CD4-positive, alpha-beta T cell treated with Interleukin-21 for 1 hour (primary cell): ENCODE data around the gene PER1.
A peak's percentile ranks its signal among the peaks of the same experiment; 100 is the strongest.

ENCODE experiments used
- DNase-seq: peaks from one replicate; pipeline ENCODE4 v3.0.0-alpha.2; 2020

PER1 gene

DNA sequence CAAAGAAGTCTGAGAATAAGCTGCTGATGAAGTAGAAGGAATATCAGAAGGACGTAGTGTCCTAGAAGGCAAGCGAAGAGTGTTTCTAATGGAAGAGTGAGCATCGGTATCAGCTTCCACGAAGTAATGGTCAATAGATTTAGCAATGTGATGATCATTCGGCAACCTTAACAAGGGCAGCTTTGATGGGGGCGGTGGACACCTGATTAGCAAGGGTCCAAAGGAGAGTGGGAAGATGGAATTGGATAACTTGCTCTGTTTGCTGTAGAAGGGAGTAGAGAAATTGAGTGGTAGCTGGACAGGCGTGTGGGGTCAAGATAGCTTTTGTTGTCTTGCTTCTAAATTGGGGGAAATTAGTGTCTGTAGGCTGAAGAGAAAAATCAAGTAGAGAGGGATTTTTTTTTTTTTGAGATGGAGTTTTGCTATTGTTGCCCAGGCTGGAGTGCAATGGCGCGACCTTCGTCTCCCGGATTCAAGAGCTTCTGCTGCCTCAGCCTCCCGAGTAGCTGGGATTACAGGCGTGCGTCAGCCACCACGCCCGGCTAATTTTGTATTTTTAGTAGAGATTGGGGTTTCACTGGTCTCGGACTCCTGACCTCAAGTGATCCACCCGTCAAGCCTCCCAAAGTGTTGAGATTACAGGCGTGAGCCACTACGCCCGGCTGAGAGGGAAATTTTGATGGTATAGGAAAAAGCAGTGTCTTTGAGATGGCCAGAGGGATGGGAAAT, 14.4 kb downstream of the PER1 start:
- DNase-seq, result no peak

- no peak for DNase-seq
Observed at GRCh38 chr17:8133941-8134340, 18.3 kb downstream of the PER1 start.

GRCh38 chr17:8133399-8133798, 18.8 kb downstream of the PER1 start:
- DNase-seq, result no peak

- DNase-seq, result no peak
Observed at GRCh38 chr17:8131844-8132441, 20.3 kb downstream of the PER1 start.

DNA sequence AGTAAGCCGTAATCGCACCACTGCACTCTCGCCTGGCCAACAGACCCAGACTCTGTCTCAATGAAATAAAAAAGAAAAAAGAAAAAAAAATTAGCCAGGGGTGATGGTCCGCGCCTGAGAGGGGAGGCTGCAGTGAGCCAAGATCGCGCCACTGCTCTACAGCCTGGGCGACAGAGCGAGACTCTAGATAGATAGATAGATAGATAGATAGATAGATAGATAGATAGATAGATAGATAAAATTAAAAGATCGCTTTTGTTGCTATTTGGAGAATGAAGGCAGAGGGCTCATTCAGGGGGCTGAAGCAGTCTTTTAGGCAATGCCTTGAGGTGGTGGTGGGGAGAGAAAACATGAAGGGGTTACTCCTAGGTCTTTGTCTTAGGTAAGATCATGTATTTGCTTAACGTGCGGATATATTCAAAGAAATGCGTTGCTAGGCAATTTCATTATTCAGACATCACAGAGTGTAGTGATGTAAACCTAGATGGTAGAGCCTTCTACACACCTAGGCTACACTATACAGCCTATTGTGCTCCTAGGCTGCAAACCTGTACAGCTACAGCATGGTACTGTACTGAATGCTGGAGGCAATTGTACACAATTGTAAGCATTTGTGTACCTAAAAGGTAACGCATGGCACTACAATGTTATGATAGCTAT, 23.9 kb downstream of the PER1 start:
- DNase-seq, result no peak

GRCh38 chr17:8126491-8127066, 25.6 kb downstream of the PER1 start:
- DNase-seq, result peak; percentile 58

DNA sequence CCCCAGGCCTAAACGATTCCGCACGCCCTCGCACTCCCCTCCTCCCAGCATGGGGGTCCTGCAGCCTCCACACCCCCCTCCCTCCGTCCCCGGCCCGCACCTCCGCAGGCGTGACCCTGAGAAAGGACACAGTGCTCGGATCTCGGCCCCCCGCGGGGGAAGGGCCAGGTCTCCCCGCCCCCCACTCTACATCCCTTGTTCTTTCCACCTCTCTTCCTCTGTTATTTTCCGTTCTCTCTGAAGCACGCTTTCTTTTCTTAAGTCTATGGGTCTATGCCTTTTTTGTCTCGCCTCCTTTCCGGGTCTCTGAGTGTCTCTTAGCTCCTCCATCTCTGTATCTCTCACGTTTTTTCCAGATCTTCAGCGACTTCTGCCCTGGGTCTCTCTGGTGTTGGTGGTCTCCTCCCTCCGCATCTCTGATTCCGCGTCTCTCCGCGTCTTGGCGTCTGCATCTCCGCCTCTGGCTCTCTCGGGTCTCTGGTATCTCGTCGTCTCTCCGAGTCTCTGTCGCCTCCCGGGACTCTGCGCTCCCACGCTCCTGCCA, 26.2 kb downstream of the PER1 start:
- DNase-seq, result no peak

- peak; percentile 92 for DNase-seq
Observed at GRCh38 chr17:8125154-8125946, 26.9 kb downstream of the PER1 start.

GRCh38 chr17:8124350-8125153, 27.7 kb downstream of the PER1 start:
- DNase-seq, result no peak

GRCh38 chr17:8123695-8124349, 28.4 kb downstream of the PER1 start, which contains the start of gene HES7:
Gene HES7 (minus strand): TSS chr17:8124106. CDS start chr17:8124084, 22 bp downstream.
- no peak for DNase-seq

DNA sequence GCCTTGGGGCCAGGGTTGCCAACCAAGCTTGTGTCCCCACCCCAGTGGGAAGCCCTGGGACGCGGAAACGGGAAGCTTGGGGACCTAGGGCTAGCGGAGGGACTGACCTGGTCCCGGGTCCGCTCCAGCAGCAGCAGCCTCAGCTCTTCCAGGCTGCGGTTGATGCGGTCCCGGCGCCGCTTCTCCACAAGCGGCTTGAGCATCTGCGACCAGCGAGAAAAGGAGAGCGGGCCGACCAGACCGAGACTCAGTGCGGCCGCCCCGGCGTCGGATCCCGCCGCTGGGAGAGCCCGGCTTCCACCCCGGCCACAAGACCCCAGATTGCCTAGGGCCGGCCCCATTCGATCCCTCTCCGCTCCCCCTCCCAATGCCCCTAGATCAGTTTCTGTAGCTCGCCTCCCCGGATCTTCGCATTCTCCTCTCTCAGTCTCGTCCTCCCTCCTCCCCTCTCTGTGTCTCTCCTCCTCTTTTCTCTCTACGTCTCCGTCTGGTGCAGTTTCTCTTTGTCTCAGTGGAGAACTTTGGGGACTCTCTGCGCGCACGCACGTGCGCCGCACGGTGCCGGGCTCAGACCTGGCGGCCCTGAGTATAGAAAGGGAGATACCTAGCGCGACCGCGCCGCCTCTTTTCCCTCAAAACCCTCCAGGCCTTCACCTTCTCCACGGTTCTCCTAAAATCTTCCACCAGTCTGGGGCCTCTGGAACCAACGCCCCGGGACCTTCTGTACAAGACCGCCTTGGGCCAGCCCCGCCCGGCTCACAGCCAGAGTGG, 29.1 kb downstream of the PER1 start:
- peak; percentile 54 for DNase-seq

GRCh38 chr17:8122422-8122923, 29.7 kb downstream of the PER1 start:
- DNase-seq, result no peak

GRCh38 chr17:8121681-8122421, 30.4 kb downstream of the PER1 start:
- peak; percentile 46 for DNase-seq

DNA sequence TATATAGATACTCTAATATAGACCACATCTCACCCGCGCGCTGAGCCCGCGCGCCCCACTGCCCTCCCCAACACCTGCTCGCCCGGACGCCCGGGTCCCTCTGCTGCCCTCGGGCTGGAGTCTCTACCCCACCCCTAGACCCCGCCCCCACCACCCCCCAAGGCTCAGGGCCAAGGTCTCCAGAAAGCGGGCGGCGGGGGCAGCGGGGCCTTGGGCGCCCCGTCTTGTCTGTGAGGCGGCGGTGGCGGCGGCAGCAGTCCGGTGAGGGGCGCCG, 30.9 kb downstream of the PER1 start:
- DNase-seq, result no peak

GRCh38 chr17:8120520-8121406, 31.4 kb downstream of the PER1 start:
- DNase-seq, result peak; percentile 75

- peak; percentile 94 for DNase-seq
Observed at GRCh38 chr17:8119581-8120519, 32.4 kb downstream of the PER1 start.
